ENCODE measurements around the gene NUDT9.
"Not testable (repeated sequence)": the region's sequence is repeated elsewhere in the genome, so short reads cannot be mapped to it uniquely, and the experiment has no call there.

Gene NUDT9, protein sequence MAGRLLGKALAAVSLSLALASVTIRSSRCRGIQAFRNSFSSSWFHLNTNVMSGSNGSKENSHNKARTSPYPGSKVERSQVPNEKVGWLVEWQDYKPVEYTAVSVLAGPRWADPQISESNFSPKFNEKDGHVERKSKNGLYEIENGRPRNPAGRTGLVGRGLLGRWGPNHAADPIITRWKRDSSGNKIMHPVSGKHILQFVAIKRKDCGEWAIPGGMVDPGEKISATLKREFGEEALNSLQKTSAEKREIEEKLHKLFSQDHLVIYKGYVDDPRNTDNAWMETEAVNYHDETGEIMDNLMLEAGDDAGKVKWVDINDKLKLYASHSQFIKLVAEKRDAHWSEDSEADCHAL

DNA sequence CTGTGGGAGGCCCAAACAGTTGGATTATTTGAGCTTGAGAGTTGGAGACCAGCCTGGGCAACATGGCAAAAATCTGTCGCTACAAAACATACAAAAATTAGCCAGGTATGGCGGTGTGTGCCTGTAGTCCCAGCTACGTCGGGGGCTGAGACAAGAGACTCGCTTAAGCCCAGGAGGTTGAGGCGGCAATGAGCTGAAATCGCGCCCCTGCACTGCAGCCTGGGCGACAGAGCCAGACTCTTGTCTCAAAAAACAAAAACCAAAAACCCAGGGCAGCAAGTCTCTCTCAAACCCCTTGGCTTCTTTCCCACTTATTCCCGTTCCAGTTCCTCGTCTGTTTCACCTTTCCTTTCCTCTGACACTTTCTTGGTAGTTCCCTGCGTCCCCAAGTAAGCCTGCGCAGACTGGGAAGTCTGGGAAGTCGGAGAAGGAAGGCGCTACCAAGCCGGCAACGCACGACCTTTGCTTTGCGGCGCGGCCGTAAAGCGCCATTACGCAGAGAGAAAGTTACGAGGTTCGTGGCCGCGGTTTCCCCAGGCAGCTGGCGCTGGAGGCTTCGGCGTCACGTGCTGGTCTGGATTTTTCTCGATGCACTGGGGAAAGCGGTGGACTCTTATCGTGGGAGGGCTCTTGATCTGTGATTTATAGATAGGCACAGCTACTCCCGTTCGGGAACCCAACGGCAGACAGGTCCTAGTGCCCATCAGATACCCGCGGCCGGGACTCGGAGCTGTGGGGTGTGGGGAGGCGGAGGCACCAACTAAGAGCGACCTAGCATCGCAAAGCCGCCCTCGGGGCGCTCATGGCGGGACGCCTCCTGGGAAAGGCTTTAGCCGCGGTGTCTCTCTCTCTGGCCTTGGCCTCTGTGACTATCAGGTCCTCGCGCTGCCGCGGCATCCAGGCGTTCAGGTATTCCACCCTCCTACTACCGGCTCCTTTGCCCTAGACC, at the start of gene NUDT9:
Gene NUDT9 (plus strand): TSS at position 470 of the 949 bp plus-strand sequence. CDS start 333 bp downstream, at position 803.
- FAIRE-seq = peak; percentile 75

DNA sequence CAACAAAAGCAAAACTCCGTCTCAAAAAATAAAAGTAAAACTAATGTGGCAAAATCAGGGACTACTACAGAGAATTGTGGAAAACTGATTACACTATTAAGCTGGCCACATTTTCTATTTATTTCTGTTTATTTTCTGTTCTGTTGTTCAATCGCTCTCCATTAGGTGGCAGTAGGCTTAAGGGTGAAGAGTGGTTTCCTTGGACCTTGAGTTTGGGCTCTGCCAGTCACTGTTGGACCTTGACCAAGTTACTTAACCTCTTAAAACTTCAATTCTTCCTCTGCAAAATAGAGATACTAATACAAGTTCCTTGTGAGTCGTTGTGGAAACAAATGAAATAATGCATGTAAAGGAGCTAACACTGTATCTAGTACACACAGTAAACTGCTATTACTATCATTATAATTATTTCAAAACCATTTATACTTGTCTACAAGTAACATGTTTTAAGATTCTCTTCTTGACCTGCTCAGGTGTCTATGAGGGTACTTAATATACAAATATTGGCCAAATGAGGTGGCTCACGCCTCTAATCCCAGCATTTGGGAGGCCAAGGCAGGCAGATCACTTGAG, 46.6 kb upstream of the NUDT9 start:
- FAIRE-seq = peak; percentile 67

DNA sequence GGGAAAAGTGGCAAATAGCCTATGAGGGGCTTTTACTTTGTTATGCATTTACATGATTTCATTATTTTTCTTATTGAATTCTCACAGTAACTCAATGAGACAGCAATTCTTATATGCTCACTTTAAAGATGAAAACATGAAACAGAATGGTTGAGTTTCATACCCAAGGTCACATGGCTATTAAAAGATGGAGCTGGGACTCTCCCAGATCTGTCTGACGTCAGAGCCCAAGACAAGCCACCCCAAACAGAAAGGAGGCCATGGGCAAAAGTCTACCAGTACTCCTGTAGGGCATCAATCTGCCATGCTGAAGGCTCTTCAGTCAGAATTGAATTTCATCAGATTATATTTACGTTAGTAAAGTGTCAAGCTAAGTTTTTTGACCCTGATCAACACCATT, 44.6 kb upstream of the NUDT9 start:
- no peak for FAIRE-seq

DNA sequence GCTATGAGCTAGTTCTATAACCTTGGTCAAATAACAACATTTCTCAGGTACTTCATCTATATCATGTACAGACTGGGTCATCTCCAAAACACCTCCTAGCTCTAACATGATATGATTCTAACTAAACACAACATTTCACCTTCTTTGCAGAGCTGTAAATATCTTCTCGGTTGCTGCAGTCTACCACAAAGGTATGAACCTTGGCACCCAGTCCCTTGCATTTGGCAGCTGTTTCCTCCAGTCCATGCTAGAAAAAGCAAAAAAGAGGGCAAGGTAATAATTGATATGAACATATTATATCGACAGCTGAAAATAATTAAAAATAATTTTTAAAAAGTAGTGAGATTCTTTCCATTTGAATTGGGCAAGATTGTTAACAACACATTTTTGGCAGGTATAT, 40.3 kb upstream of the NUDT9 start:
- no peak for FAIRE-seq

DNA sequence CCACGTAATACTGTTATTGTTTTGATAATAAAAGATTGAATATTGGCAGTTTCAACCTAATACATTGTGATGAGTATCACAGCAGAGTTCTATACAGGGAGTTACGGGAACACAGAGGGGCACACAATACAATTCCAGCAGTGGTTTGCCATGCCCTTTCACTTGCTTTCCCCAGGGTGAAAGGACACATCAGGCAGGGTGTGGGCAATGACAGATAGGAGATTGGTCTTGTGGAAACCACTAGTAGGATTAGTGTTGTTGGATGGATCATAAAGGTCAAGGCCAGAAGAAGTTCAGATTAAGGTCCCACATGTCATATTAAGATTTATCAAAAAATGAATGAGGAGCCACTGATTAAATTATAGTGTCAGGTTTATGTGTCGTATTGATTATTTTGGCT, 39.4 kb upstream of the NUDT9 start:
- no peak for FAIRE-seq

DNA sequence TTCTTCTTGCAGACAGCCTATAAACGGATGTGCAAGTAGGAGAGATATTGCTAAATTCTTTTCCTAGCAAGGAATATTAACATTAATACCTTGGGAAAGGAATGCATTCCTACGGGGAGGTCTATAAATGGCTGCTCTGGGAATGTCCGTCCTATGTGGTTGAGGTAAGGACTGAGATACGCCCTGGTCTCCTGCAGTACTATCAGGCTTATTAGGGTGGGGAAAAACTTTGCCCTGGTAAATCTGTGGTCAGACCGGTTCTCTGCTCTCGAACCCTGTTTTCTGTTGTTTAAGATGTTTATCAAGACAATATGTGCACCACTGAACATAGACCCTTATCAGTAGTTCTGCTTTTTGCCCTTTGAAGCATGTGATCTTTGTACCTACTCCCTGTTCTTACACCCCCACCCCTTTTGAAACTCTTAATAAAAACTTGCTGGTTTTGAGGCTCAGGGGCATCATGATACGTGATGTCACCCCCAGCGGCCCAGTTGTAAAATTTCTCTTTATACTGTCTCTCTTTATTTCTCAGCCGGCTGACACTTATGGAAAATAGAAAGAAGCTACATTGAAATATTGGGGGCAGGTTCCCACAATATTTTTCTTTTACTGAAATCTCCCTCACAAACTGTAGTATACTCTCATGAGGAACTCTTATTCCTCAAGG, 37.8 kb upstream of the NUDT9 start:
- not testable (repeated sequence) for FAIRE-seq

DNA sequence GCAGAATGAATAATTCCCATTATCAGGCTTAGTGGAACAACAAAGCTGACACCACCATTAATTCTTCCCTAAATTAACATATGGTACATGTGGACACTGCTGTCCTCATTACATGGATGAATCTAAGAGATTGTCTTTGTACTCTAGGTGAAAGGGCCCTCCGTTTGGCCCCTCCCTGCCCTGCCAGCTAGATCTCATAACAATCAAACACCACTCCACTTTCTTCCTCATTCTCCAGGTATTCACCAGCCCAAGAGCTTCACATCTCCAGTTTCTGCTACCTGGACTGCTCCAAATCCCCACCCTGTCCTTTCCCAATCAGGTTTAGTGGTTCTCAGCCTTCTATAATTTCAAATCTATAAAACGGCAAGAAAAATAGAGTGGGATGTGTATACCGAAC, 35.1 kb upstream of the NUDT9 start:
- no peak for FAIRE-seq

DNA sequence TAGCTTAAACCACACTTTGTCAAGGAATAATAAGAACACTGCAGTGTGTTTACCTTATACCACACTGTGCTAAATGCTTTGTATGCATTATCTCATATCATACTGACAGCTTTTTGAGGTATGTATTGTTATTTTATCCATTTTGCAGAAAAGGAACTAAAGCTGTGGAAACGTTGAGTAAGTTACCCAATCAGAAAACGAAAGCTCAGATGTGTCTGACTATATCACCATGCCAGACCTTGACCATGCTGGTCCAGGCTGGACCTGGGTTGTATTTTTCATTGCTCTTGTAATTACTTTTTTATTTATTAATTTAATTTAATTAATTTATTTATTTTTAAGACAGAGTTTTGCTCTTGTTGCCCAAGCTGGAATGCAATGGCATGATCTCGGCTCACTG, 33.5 kb upstream of the NUDT9 start:
- FAIRE-seq = no peak

DNA sequence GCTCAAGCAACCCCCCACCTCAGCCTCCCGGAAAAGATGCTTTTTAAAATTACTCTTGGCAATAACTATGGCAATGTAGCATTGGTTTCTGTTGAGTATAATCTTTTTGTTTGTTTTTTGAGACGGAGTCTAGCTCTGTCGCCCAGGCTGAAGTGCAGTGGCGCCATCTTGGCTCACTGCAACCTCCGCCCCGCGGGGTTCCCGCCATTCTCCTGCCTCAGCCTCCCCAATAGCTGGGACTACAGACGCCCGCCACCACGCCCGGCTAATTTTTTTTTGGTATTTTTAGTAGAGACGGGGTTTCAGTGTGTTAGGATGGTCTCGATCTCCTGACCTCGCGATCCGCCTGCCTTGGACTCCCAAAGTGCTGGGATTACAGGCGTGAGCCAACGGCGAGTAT, 32.3 kb upstream of the NUDT9 start:
- FAIRE-seq = not testable (repeated sequence)

DNA sequence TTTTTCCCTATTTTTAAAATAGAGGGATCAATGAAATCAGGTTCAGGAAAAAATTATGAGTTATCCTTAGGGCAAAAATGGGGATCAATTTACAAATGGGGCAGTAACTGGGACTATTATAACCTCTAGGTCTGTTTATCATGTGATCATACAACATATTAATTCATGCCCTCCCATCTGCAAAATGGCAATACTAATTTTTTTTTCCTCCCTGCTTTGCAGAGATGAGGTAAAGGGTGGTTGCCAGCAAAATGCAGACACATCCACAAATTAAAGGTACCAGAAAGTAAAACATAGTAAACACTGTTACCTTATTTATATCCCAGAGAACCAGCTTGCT, 31.9 kb upstream of the NUDT9 start:
- FAIRE-seq = no peak

DNA sequence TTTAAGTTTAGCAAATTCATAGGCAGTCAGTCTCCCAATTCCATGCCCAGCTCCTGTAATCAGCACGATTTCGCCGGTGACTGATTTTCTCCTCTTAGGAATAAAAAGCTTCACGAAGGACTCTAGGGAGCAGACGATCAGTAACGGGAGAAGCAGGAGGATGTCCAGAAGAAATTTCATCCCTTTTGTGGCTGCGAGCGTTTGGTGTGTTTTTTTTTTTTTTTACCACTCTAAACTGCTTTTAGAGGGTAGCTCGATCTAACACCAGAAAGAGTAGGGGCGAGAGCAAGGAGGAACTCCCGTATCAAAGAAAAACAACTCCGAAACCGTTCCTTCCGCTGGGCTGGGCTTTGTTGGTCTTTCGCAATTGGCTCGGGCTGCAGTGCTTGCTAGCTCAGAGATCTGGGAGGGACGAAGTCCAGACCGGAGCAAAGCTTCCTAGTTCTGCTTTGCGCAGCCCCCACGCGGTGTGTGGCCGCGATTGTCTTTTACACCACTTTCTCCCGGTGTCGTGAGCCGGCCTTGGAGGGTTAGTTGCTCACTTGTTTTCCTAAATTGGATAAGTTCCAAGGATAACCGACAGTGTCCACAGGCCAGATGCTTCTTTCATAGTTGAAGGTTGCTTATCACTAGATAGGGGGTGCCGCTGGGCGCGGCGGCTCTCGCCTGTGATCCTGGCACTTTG, 31.3 kb upstream of the NUDT9 start, which contains the start of gene HSD17B11:
Gene HSD17B11 (minus strand): TSS at position 298 of the 685 bp plus-strand sequence. CDS start 118 bp downstream, at position 180.
- FAIRE-seq = peak; percentile 92

DNA sequence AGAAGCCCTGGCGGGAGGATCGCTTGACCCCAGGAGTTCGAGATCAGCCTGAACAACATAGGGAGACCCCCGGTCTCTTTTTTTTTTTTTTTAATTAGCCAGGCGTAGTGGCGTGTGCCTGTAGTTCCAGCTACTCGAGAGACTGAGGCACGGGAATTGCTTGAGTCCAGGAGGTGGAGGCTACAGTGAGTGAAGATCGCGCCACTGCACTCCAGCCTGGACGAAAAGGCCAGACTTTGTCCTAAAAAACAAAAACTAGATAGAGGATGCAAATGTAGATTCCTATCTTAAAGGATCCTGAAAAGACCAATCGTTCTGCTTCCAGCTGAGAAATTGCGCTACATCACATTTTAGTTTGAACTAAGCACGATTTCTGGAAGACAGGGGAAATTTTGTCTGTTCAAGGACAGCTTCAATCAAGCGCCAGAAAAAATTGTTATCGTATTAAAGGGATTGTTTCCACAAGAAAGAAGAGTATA, 30.8 kb upstream of the NUDT9 start:
- FAIRE-seq = no peak

DNA sequence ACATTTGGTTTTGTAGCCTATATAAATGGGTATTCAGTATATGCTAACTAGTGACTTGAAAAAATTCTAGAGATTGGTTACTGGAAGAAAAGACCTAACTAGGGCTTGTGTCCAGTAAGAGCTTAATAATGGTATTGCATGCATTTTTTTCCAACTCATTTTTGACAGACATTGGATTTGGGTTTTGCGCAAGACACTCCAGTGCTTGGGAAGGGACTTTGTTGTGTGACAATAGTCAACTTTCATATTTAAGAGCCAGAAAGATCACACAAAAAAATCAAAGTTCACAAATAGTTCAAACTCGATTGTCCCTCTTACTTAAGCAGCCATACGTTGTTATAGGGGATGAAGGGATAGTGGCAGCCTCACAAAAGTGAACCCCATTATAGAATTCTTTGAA, 30.2 kb upstream of the NUDT9 start:
- FAIRE-seq = no peak

DNA sequence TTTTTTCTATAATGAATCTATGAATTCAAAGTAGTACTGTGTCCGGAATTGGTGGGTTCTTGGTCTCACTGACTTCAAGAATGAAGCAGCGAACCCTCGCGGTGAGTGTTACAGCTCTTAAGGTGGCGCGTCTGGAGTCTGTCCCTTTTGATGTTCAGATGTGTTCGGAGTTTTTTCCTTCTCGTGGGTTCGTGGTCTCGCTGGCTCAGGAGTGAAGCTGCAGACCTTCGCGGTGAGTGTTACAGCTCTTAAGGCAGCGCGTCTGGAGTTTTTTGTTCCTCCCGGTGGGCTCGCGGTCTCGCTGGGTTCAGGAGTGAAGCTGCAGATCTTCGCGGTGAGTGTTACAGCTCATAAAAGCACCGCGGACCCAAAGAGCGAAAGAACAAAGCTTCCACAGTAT, 27.3 kb upstream of the NUDT9 start:
- FAIRE-seq = not testable (repeated sequence)

DNA sequence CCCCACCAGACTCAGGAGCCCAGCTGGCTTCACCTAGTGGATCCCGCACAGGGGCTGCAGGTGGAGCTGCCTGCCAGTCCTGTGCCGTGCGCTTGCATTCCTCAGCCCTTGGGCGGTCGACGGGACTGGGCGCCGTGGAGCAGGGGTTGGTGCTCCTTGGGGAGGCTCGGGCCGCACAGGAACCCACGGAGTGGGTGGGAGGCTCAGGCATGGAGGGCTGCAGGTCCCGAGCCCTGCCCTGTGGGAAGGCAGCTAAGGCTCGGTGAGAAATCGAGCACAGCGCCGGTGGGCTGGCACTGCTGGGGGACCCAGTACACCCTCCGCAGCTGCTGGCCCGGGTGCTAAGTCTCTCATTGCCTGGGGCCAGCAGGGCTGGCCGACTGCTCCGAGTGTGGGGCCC, 26.5 kb upstream of the NUDT9 start:
- not testable (repeated sequence) for FAIRE-seq

DNA sequence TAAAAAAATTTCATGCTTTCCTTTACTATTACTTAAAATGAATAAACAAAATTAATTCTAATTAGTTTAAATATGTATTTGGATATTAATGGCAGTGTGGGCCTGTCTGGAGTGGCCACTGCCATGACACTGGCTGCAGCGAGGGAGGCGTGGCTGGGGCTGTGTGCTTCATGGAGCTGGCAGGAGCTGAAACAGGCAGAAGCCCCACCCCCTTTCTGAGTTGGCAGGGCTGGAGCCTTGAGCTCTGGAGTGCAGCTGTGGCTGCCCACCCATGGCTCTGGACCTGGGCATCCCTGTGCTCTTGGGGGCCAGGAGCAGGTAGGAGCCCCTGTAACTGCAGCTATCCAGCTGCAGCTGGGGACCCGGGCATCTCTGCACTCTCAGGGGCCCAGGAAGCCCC, 23.2 kb upstream of the NUDT9 start:
- no peak for FAIRE-seq

DNA sequence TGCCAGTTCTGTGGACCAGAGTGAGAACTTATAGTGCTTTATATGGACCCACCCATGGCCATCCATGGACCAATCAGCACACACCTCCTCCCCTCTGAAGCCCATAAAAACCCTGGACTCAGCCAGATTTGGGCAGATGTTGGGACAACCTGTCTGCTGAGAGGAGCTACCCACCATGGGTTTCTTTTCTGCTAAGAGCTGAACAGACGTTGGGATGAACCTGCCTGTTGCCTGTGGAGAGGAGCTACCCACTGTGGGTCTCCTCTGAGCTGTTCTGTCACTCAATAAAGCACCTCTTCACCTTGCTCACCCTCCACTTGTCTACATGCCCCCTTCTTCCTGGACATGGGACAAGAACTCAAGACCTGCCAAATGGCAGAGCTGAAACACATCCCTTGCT, 22.4 kb upstream of the NUDT9 start:
- FAIRE-seq = no peak

DNA sequence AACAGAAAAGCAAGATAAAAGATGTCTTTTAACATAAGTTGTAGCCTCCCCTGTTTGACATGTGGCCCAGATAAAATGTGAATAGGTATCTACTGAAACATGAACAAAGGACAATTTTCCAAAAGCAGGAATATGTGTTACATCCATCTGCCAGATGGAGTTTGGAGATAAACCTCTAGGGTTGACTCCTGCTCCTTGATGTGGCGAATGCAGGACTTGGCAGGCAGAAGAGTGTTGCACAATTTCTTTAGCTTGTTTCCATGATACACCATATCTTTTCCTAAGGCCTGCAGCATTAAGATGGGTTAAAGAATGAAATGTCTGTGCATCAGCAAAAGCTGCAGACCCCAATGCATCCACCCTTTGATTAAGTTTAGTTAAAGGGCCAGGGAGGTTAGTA, 18.6 kb upstream of the NUDT9 start:
- not testable (repeated sequence) for FAIRE-seq

DNA sequence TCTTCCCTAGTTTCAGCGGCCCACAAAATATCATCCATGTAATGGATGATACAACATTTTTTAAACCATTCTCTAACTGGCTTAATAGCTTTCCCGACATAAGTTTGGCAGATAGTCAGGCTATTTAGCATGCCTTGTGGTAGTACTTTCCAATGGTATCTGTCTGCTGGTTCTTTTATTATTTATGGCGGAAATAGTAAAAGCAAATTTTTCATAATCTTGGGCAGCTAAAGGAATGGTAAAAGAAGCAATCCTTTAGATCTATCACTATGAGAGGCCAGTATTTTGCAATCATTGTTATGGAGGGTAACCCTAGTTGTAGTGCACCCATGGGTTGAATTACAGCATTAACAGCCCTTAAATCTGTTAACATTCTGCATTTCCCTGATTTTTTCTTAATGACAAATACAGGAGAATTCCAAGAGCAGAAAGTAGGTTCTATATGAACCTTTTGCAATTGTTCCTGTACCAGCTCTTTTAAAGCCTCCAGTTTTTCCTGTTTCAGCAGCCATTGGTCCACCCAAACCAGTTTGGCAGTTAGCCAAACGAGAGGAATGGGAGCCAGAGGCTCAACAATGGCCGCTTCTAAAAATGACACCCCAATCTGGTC, 17.1 kb upstream of the NUDT9 start:
- FAIRE-seq = no peak

DNA sequence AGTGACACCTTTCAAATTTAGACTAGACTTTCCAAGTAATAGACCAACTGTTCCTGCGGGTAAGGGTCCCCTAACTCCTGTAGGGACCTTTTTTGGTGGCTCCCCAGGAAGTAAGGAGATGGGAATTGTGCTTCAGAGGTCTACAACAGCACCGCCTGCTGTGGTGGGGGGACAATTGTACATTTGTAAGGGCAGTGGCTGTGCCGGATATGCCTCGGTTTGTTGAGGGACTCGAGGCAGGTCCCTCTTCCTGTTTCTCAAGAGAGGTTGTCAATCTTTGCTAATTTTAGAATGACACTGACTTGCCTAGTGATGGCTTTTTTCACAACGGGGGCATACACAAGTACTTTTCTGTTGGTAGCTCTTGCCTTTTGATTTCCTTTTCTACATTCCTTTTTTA, 15.9 kb upstream of the NUDT9 start:
- no peak for FAIRE-seq

DNA sequence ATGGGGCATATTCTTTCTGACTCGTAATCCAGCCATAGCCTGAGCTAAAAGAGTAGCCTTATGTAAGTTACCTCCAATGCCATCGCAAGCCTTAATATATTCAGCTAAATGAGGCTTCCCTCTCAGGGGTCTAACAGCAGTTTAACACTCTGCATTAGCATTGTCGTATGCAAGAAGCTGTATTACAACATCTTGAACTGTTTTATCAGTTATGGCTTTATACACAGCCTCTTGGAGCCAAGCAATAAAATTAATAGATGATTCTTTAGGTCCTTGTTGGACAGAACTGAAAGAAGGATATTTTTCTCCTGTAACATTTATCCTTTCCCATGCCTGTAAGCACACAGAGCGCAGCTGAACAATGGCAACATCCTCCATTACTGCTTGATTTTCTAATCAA, 15.5 kb upstream of the NUDT9 start:
- FAIRE-seq = not testable (repeated sequence)

Measured in endometrium (tissue), 2 donors.